Left hindlimb (tissue), 1 donor: Measurements from ENCODE around the gene USP6NL.

Experiments used
- DNase-seq: peaks from one replicate; pipeline ENCODE4 v3.0.0-alpha.2; 2018

The USP6NL gene

GRCh38 chr10:11404901-11405300 lies 206.5 kb downstream of the USP6NL start:
- DNase-seq, result peak; percentile 50
